Stimulated activated naive CD8-positive, alpha-beta T cell treated with anti-CD3 and anti-CD28 coated beads, Interleukin-15, Interleukin-2, amounts not matched to agents 100 ng/mL and 50 ng/mL, for 24 hours (primary cell): Measurements from ENCODE around the gene DNHD1.

Experiments used
- H3K27ac Mint-ChIP-seq: one replicate; pipeline ENCODE4 v1.8.0; 2021; ENCODE audit warnings: mild to moderate bottlenecking, mixed read lengths
- H3K27me3 Mint-ChIP-seq: one replicate; pipeline ENCODE4 v1.8.0; 2021; ENCODE audit warnings: mixed read lengths
- H3K36me3 Mint-ChIP-seq: one replicate; pipeline ENCODE4 v1.8.0; 2021; ENCODE audit warnings: low read depth, mixed read lengths
- H3K4me1 Mint-ChIP-seq: one replicate; pipeline ENCODE4 v1.8.0; 2021; ENCODE audit warnings: low read depth, mixed read lengths
- H3K4me3 Mint-ChIP-seq: one replicate; pipeline ENCODE4 v1.8.0; 2021; ENCODE audit warnings: mild to moderate bottlenecking, mixed read lengths
- H3K9me3 Mint-ChIP-seq: one replicate; pipeline ENCODE4 v1.8.0; 2021; ENCODE audit warnings: mixed read lengths

DNHD1 gene

GRCh38 chr11:6574816-6575715, 78.0 kb downstream of the DNHD1 start:
- H3K9me3 Mint-ChIP-seq = no peaks in the 10 kb centered on the region

DNA sequence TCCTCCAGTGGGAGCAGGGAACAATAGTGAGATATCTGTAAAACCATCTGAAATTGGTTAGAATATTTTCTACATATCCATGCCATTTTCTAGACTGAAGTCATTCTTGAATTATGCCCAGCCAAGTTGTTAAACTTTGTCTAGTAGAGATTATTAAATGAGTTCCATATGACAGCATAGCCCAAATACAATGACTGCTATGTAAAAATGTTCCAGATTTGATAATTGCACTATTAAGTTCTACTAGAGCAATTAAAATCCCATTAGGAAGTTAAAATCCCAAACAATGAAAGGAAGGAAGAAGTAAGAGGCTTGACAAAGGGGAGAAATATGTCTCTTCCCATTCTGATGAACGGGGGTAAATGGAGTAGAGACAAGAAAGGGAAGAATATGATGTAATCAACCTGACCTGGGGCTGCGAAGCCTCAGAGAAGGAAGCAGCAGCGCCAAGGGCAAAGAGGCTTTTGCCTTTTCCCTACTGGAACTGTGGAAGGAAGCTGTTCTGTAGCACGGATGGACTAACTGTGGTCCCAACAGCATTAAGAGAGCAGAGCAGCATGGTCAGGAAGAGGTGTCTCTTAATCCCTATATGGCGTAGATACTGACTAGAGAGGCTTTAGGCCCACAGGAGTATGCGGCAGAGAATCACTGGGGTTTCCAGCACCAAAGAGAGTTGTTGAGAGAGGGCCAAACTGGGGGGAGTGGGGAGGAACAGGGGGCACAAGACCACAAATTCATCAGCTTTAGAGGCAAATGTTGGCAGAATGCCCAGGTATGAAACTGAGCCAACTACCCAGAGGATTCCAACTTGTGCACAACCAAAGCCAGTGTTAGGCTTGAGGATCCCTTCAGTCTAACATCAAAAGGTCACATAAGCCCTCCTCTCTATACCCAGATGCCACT, 79.6 kb downstream of the DNHD1 start:
- H3K4me3 Mint-ChIP-seq = no peak overlapping the region
- H3K36me3 Mint-ChIP-seq = peaks cover 33% of the 10 kb centered on the region
- no peaks in the 10 kb centered on the region for H3K9me3 Mint-ChIP-seq
- H3K27ac Mint-ChIP-seq = no peak overlapping the region
- H3K4me1 Mint-ChIP-seq = no peaks in the 10 kb centered on the region
- no peaks in the 10 kb centered on the region for H3K27me3 Mint-ChIP-seq

More at GRCh38 chr11:6574816-6575715, 78.0 kb downstream of the DNHD1 start:
- H3K27me3 Mint-ChIP-seq = no peaks in the 10 kb centered on the region
- no peak overlapping the region for H3K4me3 Mint-ChIP-seq
- H3K36me3 Mint-ChIP-seq = peaks cover 28% of the 10 kb centered on the region
- no peak overlapping the region for H3K27ac Mint-ChIP-seq
- H3K4me1 Mint-ChIP-seq = no peaks in the 10 kb centered on the region

DNA sequence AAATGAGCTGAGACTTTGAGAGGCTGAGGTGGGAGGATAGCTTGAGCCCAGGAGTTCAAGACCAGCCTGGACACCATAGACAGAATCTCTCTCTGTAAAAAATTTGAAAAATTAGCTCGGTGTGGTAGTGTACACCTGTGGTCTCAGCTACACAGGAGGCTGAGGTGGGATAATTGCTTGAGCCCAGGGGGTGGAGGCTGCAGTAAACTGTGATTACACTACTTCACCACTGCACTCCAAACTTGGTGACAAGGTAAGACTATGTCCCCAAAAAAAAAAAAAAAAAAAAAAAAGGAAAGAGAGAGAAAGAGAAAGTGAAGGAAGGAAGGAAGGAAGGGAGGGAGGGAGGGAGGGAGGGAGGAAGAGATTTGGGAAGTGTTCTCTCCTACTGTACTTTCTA, 81.1 kb downstream of the DNHD1 start:
- peaks cover 3% of the 10 kb centered on the region for H3K9me3 Mint-ChIP-seq
- H3K27me3 Mint-ChIP-seq = no peaks in the 10 kb centered on the region
- no peak overlapping the region for H3K4me3 Mint-ChIP-seq
- H3K36me3 Mint-ChIP-seq = peaks cover 33% of the 10 kb centered on the region
- H3K27ac Mint-ChIP-seq = no peak overlapping the region
- no peaks in the 10 kb centered on the region for H3K4me1 Mint-ChIP-seq

- Mint-ChIP-seq H3K27ac (no peak overlapping the region), H3K36me3 (peaks cover 44% of the 10 kb centered on the region), H3K27me3 (no peaks in the 10 kb centered on the region), H3K4me3 (no peak overlapping the region), H3K4me1 (no peaks in the 10 kb centered on the region), H3K9me3 (peaks cover 16% of the 10 kb centered on the region)
These were observed 82.6 kb downstream of the DNHD1 start for GRCh38 chr11:6579681-6580080.

DNA sequence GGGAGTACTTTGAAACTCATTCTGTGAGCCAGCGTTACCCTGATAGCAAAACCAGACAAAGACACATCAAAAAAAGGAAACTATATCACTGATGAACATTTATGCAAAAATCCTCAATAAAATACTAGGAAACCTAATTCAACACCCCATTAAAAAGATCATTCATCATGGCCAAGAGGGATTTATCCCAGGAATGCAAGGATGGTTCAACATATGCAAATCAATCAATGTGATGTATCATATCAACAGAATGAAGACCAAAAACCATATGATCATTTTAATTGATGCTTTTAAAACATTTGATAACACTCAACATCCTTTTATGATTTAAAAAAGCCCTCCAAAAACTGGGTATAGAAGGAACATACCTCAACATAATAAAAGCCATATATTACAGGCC, 86.5 kb downstream of the DNHD1 start:
- Mint-ChIP-seq H3K9me3 (peaks cover 20% of the 10 kb centered on the region), H3K27me3 (no peaks in the 10 kb centered on the region), H3K36me3 (peaks cover 61% of the 10 kb centered on the region), H3K4me3 (no peak overlapping the region), H3K4me1 (no peaks in the 10 kb centered on the region), H3K27ac (no peak overlapping the region)

DNA sequence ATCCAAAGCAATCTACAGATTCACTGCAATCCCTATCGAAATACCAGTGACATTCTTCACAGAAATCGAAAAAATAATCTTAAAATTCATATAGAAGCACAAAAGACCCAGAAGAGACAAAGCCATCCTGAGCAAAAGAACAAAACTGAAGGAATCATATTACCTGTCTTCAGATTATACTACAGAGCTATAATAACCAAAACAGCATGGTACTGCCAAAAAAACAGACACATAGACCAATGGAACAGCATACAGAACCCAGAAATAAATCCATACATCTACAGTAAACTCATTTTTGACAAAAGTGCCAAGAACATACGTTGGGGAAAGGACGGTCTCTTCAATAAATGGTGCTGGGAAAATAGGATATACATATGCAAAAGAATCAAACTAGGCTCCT, 87.4 kb downstream of the DNHD1 start:
- H3K4me1 Mint-ChIP-seq = no peaks in the 10 kb centered on the region
- H3K4me3 Mint-ChIP-seq = no peak overlapping the region
- no peak overlapping the region for H3K27ac Mint-ChIP-seq
- H3K27me3 Mint-ChIP-seq = no peaks in the 10 kb centered on the region
- H3K36me3 Mint-ChIP-seq = peaks cover 64% of the 10 kb centered on the region
- H3K9me3 Mint-ChIP-seq = peaks cover 20% of the 10 kb centered on the region

DNA sequence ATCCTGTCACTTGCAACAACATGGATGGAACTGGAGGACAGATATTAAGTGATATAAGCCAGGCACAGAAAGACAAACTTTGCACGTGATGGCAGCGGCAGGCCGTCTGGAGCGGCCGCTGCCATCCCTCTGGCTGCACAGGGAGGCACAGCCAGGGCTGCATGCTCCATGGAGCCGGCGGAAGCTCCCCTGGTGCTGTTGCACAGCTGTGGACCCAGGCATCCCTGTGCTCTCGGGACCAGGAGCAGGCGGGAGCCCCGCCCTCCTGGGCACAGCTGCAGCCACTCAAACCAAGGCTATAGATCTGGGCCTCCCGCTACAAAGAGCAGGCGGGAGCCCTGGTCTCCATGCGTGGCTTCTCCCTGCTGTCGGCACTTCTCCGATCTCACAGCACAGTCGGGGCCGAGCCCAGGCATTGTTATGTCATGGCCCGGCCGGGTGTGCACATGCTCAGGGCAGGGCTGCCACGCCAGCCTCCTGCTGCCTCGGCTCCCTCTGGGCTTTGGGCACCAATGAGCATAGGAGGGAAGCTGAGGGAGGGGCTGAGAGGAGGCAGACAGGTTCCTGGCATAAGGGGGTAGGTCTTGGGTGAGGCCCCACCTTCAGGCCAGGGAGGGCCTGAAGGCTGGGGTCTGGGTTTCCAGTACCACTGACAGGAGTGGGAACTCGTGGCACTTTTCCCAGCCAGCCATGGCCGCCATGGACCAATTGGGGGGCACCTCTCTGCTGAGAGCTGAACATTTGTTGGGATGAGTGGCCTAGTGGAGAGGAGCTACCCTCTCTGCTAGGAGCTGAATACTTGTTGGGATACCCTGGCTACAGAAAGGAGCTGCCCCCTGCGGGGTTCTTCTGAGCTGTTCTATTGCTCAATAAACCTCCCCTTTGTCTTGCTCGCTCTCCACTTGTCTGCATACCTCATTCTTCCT, 89.6 kb downstream of the DNHD1 start:
- no peak overlapping the region for H3K27ac Mint-ChIP-seq
- H3K4me1 Mint-ChIP-seq = no peaks in the 10 kb centered on the region
- peaks cover 61% of the 10 kb centered on the region for H3K36me3 Mint-ChIP-seq
- no peak overlapping the region for H3K4me3 Mint-ChIP-seq
- H3K27me3 Mint-ChIP-seq = no peaks in the 10 kb centered on the region
- peaks cover 20% of the 10 kb centered on the region for H3K9me3 Mint-ChIP-seq

DNA sequence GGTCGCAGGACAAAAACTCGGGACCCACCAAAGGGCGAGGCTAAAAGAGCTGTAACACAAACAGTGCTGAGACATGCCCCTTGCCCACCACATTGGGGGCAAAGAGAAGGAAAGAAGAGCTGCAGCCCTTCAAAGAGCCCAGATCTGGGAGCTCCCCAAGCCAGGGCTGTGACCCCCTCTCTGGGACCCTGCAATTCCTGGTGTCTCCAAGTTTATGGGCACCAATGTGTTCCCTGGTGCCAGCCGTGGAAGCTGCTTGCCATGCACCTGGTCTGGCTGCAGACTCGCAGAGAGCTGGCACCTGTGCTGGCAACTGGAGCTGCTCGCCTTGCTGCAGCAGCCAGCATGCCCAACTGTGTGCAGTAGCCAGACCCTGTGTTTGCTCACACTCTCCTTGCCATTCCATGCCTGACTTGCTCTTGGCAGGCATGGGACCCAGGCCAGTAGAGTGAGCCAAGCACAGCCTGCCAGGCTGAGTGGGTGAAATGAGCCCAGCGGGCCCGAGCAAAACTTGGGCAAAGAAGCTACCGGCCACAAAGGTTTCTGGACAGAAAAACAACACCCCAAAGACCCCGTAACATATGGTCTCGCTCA, 90.4 kb downstream of the DNHD1 start:
- no peak overlapping the region for H3K27ac Mint-ChIP-seq
- H3K27me3 Mint-ChIP-seq = no peaks in the 10 kb centered on the region
- H3K4me1 Mint-ChIP-seq = no peaks in the 10 kb centered on the region
- H3K9me3 Mint-ChIP-seq = peaks cover 20% of the 10 kb centered on the region
- H3K4me3 Mint-ChIP-seq = no peak overlapping the region
- peaks cover 63% of the 10 kb centered on the region for H3K36me3 Mint-ChIP-seq

- no peaks in the 10 kb centered on the region for H3K4me1 Mint-ChIP-seq
- H3K27me3 Mint-ChIP-seq = no peaks in the 10 kb centered on the region
- no peak overlapping the region for H3K27ac Mint-ChIP-seq
- peaks cover 61% of the 10 kb centered on the region for H3K36me3 Mint-ChIP-seq
- H3K9me3 Mint-ChIP-seq = peaks cover 18% of the 10 kb centered on the region
- H3K4me3 Mint-ChIP-seq = no peak overlapping the region
These were observed 90.9 kb downstream of the DNHD1 start for GRCh38 chr11:6588018-6588417.

DNA sequence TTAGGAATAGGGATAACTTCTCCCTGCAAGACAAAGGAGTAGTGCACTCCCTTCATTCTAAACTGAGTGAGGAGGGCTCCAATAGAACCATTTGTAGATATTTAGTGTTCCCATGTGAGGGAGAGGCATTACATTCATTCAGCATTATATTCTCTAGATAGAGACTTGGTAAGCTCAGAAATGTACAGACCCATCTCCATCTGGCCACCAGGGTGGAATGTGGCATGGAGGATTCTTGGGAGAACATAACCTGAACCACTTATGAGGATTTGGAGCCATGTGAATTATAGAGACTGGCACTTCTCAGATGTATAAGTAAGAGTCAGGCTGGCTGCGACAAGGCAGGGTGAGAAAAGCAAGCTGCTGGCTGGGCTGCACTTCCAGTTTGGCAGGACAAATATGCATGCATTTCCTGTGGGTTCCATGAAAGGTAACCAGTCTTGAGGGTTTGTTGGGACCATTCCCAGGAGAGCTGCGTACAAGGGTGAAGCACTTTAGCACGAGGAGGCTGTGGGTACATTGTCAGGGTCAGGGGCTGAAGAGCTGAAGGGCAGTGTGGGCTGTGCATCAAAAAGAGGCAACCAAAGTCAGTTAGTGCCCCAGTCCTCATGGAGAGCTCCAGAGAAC, 97.2 kb downstream of the DNHD1 start:
- Mint-ChIP-seq H3K9me3 (no peaks in the 10 kb centered on the region), H3K36me3 (peaks cover 62% of the 10 kb centered on the region), H3K27ac (no peak overlapping the region), H3K27me3 (no peaks in the 10 kb centered on the region), H3K4me3 (no peak overlapping the region), H3K4me1 (peaks cover 20% of the 10 kb centered on the region)

DNA sequence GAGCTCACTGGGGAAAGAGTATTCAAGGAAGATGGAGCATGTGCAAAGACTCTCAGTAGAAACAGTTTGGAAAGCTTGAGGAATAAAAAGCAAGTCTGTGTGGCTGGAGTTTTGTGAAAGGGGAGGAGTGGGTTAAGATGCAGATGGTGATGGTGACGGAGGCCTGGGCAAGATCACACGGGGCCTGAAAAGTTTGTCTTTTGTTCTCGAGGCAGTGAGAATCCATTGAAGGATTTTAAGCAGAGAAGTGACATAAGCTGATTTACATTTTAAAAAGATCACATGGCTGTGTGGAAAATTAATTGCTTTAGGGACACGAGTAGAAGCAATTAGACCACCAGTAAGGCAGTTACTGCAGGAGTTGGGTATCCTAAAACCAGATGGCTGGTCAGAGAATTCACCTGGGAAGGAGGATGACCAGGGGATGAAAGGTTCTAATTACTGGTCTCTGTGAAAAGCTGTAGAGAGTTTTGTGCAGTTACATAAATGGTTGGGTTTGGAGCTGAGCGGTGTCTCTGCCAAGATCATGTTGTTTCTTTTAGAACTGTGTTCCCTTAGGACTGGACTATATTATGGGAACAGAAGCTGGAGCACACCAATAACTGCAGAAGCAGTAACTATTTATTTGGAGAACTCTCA, 99.3 kb downstream of the DNHD1 start:
- H3K36me3 Mint-ChIP-seq = peaks cover 64% of the 10 kb centered on the region
- H3K4me1 Mint-ChIP-seq = peaks cover 25% of the 10 kb centered on the region
- no peaks in the 10 kb centered on the region for H3K27me3 Mint-ChIP-seq
- no peak overlapping the region for H3K4me3 Mint-ChIP-seq
- H3K9me3 Mint-ChIP-seq = no peaks in the 10 kb centered on the region
- no peak overlapping the region for H3K27ac Mint-ChIP-seq

DNA sequence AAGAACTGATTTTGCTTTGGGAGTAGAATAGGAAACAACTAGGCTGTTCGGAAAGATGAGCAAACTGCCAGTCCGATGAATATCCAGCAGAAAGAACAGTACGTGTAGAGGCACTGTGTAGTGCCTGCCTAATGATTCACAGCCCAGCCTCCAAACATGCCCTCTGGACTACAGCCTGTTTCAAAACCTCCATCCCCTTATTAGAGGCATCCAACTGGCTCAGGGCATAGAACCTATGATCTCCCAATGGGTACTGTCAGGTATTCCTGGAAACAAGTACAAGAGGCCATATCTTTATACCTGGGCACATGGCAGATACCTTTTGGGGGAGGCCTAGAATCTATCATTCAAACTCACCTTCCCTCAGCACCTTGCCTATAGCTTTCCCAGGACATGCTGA, 101.5 kb downstream of the DNHD1 start:
- peaks cover 52% of the 10 kb centered on the region for H3K36me3 Mint-ChIP-seq
- H3K27me3 Mint-ChIP-seq = no peaks in the 10 kb centered on the region
- no peak overlapping the region for H3K4me3 Mint-ChIP-seq
- peaks cover 29% of the 10 kb centered on the region for H3K4me1 Mint-ChIP-seq
- H3K27ac Mint-ChIP-seq = no peak overlapping the region
- H3K9me3 Mint-ChIP-seq = no peaks in the 10 kb centered on the region

- H3K4me1 Mint-ChIP-seq = peaks cover 23% of the 10 kb centered on the region
- no peak overlapping the region for H3K4me3 Mint-ChIP-seq
- H3K27me3 Mint-ChIP-seq = no peaks in the 10 kb centered on the region
- H3K9me3 Mint-ChIP-seq = no peaks in the 10 kb centered on the region
- peaks cover 45% of the 10 kb centered on the region for H3K36me3 Mint-ChIP-seq
- peak overlapping the region; percentile 59 for H3K27ac Mint-ChIP-seq
These were observed 102.4 kb downstream of the DNHD1 start for GRCh38 chr11:6599449-6599848.
